ENCODE results near the gene AFF1. TPM values are rescaled to one million over a fixed set of nuclear protein-coding genes. Genes with fewer than 3 reads are reported as not detected.

AFF1 gene
- total and polyA plus RNA-seq, 2 donors (not counting 1 experiment from before 2014, with no cell fraction given) = 15.5 to 21.1 TPM

GRCh38 chr4:87180767-87181166 is 246.0 kb downstream of the AFF1 start:
- Histone ChIP-seq H3K36me3 (ENCODE audit: control insufficient read depth, insufficient read depth, low read length) (no peaks in the 10 kb centered on the region), H3K27ac (ENCODE audit: insufficient read depth, low read length) (no peak overlapping the region), H3K27me3 (ENCODE audit: control insufficient read depth, insufficient read depth, low read length) (no peaks in the 10 kb centered on the region), H3K9me3 (ENCODE audit: control insufficient read depth, insufficient read depth, low read depth, low read length) (no peaks in the 10 kb centered on the region), H3K79me2 (ENCODE audit: control insufficient read depth, insufficient read depth, low read length) (no peaks in the 10 kb centered on the region), H3K4me3 (replicated peaks in 1 of 4; ENCODE audit: control extremely low read depth in 1 of 4, insufficient read depth in 1 of 4, low read depth in 3 of 4, low read length in 4 of 4) (no peak overlapping the region), H3K9ac (ENCODE audit: insufficient read depth, low read length) (no peak overlapping the region), H2AFZ (ENCODE audit: low read length) (no peak overlapping the region), H4K20me1 (ENCODE audit: control insufficient read depth, extremely low read depth, insufficient read depth, low read length) (no peaks in the 10 kb centered on the region), H3K4me2 (ENCODE audit: extremely low read depth, insufficient read depth, low read length) (no peak overlapping the region), H3K4me1 (ENCODE audit: control insufficient read depth, extremely low read depth, insufficient read depth, low read length) (no peaks in the 10 kb centered on the region)
- no peak for DNase-seq (ENCODE audit: low read depth in 2 of 2)
- TF ChIP-seq CTCF (conservative IDR thresholded peaks at IDR 0.05 in 1 of 2, IDR thresholded peaks at IDR 0.05 in 1 of 2; ENCODE audit: low read depth in 1 of 2, low read length in 2 of 2) (no peak), EZH2 (IDR thresholded peaks at IDR 0.05; ENCODE audit: low read length, missing control alignments) (no peak)

GRCh38 chr4:87185146-87185870 is 250.5 kb downstream of the AFF1 start:
- Histone ChIP-seq H3K4me2 (ENCODE audit: extremely low read depth, insufficient read depth, low read length) (no peak overlapping the region), H3K27ac (ENCODE audit: insufficient read depth, low read length) (no peak overlapping the region), H3K4me1 (ENCODE audit: control insufficient read depth, extremely low read depth, insufficient read depth, low read length) (no peaks in the 10 kb centered on the region), H3K9me3 (ENCODE audit: control insufficient read depth, insufficient read depth, low read depth, low read length) (no peaks in the 10 kb centered on the region), H3K36me3 (ENCODE audit: control insufficient read depth, insufficient read depth, low read length) (no peaks in the 10 kb centered on the region), H3K79me2 (ENCODE audit: control insufficient read depth, insufficient read depth, low read length) (no peaks in the 10 kb centered on the region), H3K9ac (ENCODE audit: insufficient read depth, low read length) (no peak overlapping the region), H4K20me1 (ENCODE audit: control insufficient read depth, extremely low read depth, insufficient read depth, low read length) (no peaks in the 10 kb centered on the region), H2AFZ (ENCODE audit: low read length) (no peak overlapping the region), H3K27me3 (ENCODE audit: control insufficient read depth, insufficient read depth, low read length) (no peaks in the 10 kb centered on the region), H3K4me3 (replicated peaks in 1 of 4; ENCODE audit: control extremely low read depth in 1 of 4, insufficient read depth in 1 of 4, low read depth in 3 of 4, low read length in 4 of 4) (no peak overlapping the region)
- DNase-seq (ENCODE audit: low read depth in 2 of 2) = no peak
- TF ChIP-seq CTCF (conservative IDR thresholded peaks at IDR 0.05 in 1 of 2, IDR thresholded peaks at IDR 0.05 in 1 of 2; ENCODE audit: low read depth in 1 of 2, low read length in 2 of 2) (no peak), EZH2 (IDR thresholded peaks at IDR 0.05; ENCODE audit: low read length, missing control alignments) (no peak)

- Histone ChIP-seq H3K9me3 (ENCODE audit: control insufficient read depth, insufficient read depth, low read depth, low read length) (no peaks in the 10 kb centered on the region), H3K79me2 (ENCODE audit: control insufficient read depth, insufficient read depth, low read length) (no peaks in the 10 kb centered on the region), H3K27ac (ENCODE audit: insufficient read depth, low read length) (no peak overlapping the region), H3K4me3 (replicated peaks in 1 of 4; ENCODE audit: control extremely low read depth in 1 of 4, insufficient read depth in 1 of 4, low read depth in 3 of 4, low read length in 4 of 4) (no peak overlapping the region), H3K36me3 (ENCODE audit: control insufficient read depth, insufficient read depth, low read length) (no peaks in the 10 kb centered on the region), H3K27me3 (ENCODE audit: control insufficient read depth, insufficient read depth, low read length) (no peaks in the 10 kb centered on the region), H3K4me2 (ENCODE audit: extremely low read depth, insufficient read depth, low read length) (no peak overlapping the region), H4K20me1 (ENCODE audit: control insufficient read depth, extremely low read depth, insufficient read depth, low read length) (no peaks in the 10 kb centered on the region), H3K4me1 (ENCODE audit: control insufficient read depth, extremely low read depth, insufficient read depth, low read length) (no peaks in the 10 kb centered on the region), H3K9ac (ENCODE audit: insufficient read depth, low read length) (no peak overlapping the region), H2AFZ (ENCODE audit: low read length) (no peak overlapping the region)
- TF ChIP-seq EZH2 (IDR thresholded peaks at IDR 0.05; ENCODE audit: low read length, missing control alignments) (no peak), CTCF (conservative IDR thresholded peaks at IDR 0.05 in 1 of 2, IDR thresholded peaks at IDR 0.05 in 1 of 2; ENCODE audit: low read depth in 1 of 2, low read length in 2 of 2) (no peak)
- peak in 1 of 2 donors; percentile 67 for DNase-seq (ENCODE audit: low read depth in 2 of 2)
Measured at GRCh38 chr4:87188048-87188447, 253.2 kb downstream of the AFF1 start.
